ENCODE results near the gene DAB2IP.
A peak's percentile ranks its signal among the peaks of the same experiment; 100 is the strongest.

DAB2IP gene

DNA sequence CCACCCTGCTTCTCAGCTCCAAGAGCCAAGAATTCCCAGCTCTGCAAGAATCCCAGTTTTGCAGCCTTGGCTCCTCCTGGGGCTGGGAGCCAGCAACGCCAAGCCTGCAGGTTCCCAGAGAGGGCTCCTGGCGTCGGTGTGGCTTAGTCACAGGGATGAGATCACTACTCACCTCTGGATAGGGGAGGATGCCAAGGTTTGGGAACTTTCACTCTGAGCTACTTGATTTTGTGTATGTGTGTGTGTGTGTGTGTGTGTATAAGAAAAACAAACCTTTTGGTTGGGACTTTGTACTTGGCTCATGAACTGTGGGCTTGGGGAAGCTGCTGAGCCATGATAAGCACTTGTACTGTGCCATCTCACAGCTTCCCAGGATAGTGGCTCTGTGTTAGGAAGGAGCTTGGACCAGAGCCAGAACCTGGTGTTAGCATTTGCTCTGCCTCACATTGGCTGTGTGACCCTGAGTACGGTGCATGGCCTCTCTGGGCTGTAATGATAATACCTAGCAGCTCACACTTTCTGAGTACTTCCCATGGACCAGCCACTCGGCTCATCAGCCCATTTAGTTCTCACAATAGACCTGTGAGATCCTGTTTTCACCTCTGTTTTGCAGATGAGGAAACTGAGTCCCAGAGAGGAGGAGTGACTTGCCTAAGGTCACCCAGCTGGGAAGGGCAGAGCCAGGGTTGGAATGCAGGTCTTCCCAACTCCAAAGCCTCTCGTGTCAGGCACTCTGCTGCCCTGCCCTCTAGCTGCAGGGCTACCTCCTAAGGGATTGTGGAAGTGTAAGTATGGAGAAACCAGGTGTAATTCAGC is 41.4 kb upstream of the DAB2IP start:
- ChIA-PET CTCF (interaction anchor here (1.0 kb wide), 2 partner anchors 10 to 82 kb away, joined by 3 to 5 read pairs; no protein-coding TSS in a partner anchor), POLR2A (interaction anchor here (1.2 kb wide), 1 partner anchor 10 kb away, joined by 4 read pairs; no protein-coding TSS in a partner anchor)
- no peak for DNase-seq (ENCODE audit: extremely low spot score)
- no peak for TF ChIP-seq SP1 (IDR thresholded peaks at IDR 0.05)
- no peak for TF ChIP-seq FOXM1 (IDR thresholded peaks at IDR 0.05; ENCODE audit: borderline replicate concordance)
- no peak for TF ChIP-seq TARDBP (IDR thresholded peaks at IDR 0.05)
- TF ChIP-seq ZNF384 (IDR thresholded peaks at IDR 0.05) = no peak
- no peak for TF ChIP-seq FOXA1 (IDR thresholded peaks at IDR 0.05)
- TF ChIP-seq SUZ12 (IDR thresholded peaks at IDR 0.05) = no peak
- TF ChIP-seq ELF4 (IDR thresholded peaks at IDR 0.05) = no peak
- TF ChIP-seq NFRKB (IDR thresholded peaks at IDR 0.05) = no peak
- no peak for TF ChIP-seq HDGF (IDR thresholded peaks at IDR 0.05; ENCODE audit: borderline replicate concordance)
- TF ChIP-seq BHLHE40 (IDR thresholded peaks at IDR 0.05; ENCODE audit: borderline replicate concordance) = no peak
- TF ChIP-seq, protein P1, sequence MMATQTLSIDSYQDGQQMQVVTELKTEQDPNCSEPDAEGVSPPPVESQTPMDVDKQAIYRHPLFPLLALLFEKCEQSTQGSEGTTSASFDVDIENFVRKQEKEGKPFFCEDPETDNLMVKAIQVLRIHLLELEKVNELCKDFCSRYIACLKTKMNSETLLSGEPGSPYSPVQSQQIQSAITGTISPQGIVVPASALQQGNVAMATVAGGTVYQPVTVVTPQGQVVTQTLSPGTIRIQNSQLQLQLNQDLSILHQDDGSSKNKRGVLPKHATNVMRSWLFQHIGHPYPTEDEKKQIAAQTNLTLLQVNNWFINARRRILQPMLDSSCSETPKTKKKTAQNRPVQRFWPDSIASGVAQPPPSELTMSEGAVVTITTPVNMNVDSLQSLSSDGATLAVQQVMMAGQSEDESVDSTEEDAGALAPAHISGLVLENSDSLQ (IDR thresholded peaks at IDR 0.05) = no peak
- TF ChIP-seq FOXK2 (IDR thresholded peaks at IDR 0.05) = no peak
- no peak for TF ChIP-seq LEF1 (IDR thresholded peaks at IDR 0.05; ENCODE audit: borderline replicate concordance)

DNA sequence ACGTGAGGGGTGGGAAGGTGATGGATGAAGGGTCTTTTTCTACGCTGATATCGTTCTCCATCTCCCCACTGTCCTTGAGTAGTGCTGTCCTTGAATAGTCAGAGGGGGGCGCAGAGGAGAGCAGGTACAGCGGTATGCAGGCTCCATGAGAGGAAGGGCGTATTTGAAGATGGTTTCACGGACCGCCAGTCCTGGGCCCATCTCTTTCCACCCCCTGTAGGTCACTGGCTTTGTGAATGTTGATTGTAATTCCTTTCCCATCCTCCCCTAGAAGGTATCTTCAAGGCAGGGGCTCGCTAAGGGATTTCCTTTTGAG is 40.8 kb upstream of the DAB2IP start:
- POLR2A ChIA-PET = no interaction called here
- CTCF ChIA-PET = interaction anchor here (0.8 to 1.0 kb wide), 2 partner anchors 10 to 60 kb away, joined by 3 read pairs; no protein-coding TSS in a partner anchor
- DNase-seq (ENCODE audit: extremely low spot score) = no peak
- no peak for TF ChIP-seq LEF1 (IDR thresholded peaks at IDR 0.05; ENCODE audit: borderline replicate concordance)

DNA sequence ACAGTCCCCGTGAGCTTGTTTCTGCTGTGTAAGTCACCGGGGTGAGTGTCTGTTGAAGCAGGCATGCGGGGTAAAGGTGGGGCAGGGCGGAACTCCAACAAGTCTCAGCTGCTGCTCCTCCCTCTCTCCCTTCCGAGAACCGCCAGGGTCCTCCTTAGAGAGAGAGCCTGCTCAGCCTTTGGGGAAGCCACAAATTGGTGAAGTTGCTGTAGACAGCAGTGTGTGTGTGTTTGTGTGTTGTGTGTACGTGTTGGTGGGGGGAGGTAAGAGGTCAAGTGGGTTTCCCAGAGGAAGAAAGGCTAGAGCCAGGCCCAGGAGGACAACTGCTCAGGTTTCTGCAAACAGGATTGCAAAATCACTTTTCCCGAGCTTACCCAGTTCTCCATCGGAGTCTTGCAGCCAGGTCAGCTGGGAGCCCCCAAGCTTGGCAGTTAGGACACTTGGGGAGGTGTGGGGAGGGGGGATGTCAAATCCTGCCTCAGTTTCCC is 38.9 kb upstream of the DAB2IP start:
- DNase-seq (ENCODE audit: extremely low spot score) = peak; percentile 25

DNA sequence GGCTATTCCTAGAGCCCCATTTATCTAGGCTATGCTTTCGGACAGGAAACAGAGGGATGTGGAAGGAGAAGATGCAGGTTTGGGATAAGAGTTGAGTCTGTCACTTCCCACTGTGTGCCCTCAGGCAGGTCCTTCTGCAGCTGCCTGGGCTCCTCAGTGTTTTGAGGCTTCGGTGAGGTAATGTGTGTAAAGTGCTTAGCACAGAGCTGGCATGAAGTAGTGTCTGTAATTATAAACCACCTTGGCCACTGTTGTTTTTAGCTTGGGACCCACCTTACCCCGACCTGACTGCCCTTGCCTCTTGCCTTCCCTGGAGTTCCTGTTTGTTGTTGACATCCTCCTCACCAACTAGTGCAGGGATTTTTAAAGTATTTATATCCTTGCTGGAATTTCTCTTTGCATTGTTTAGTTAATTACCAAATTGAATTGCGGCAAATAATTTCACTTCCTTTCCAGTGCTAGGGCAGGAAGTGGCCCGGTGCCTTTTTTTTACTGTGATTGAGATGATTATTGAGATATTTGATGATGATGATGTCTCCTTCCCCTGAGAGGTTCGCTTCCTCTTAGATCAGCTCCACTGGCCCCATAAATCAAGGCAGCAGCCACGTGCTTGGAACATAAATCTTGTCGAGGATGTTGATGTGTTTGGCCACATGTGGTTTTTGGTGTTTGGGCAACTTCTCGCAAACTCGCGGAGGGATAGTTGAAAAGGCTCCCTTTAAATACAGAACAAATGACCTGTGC is 38.3 kb upstream of the DAB2IP start:
- POLR2A ChIA-PET = no interaction called here
- CTCF ChIA-PET = interaction anchor here (0.6 to 2.0 kb wide), 3 partner anchors 27 to 67 kb away, joined by 3 to 5 read pairs (median 3); no protein-coding TSS in a partner anchor

More for the DNA sequence above, 38.9 kb upstream of the DAB2IP start:
- TF ChIP-seq BHLHE40 (IDR thresholded peaks at IDR 0.05; ENCODE audit: borderline replicate concordance) = no peak
- TF ChIP-seq NFRKB (IDR thresholded peaks at IDR 0.05) = no peak
- TF ChIP-seq SUZ12 (IDR thresholded peaks at IDR 0.05) = no peak
- no peak for TF ChIP-seq SP1 (IDR thresholded peaks at IDR 0.05)
- TF ChIP-seq FOXK2 (IDR thresholded peaks at IDR 0.05) = no peak
- TF ChIP-seq CTBP1 (IDR thresholded peaks at IDR 0.05; ENCODE audit: borderline replicate concordance) = no peak
- no peak for TF ChIP-seq ARNT (IDR thresholded peaks at IDR 0.05)
- TF ChIP-seq ZNF384 (IDR thresholded peaks at IDR 0.05) = no peak
- no peak for TF ChIP-seq L3MBTL2 (conservative IDR thresholded peaks at IDR 0.05)
- no peak for TF ChIP-seq LEF1 (IDR thresholded peaks at IDR 0.05; ENCODE audit: borderline replicate concordance)
- no peak for TF ChIP-seq FOXM1 (IDR thresholded peaks at IDR 0.05; ENCODE audit: borderline replicate concordance)
- TF ChIP-seq FOXA1 (IDR thresholded peaks at IDR 0.05) = no peak
- ChIA-PET CTCF (interaction anchor here (0.6 to 2.0 kb wide), 2 partner anchors 9 to 66 kb away, joined by 3 to 5 read pairs; no protein-coding TSS in a partner anchor), POLR2A (interaction anchor here (0.7 kb wide), 1 partner anchor 363 kb away, joined by 3 read pairs; no protein-coding TSS in a partner anchor)

DNA sequence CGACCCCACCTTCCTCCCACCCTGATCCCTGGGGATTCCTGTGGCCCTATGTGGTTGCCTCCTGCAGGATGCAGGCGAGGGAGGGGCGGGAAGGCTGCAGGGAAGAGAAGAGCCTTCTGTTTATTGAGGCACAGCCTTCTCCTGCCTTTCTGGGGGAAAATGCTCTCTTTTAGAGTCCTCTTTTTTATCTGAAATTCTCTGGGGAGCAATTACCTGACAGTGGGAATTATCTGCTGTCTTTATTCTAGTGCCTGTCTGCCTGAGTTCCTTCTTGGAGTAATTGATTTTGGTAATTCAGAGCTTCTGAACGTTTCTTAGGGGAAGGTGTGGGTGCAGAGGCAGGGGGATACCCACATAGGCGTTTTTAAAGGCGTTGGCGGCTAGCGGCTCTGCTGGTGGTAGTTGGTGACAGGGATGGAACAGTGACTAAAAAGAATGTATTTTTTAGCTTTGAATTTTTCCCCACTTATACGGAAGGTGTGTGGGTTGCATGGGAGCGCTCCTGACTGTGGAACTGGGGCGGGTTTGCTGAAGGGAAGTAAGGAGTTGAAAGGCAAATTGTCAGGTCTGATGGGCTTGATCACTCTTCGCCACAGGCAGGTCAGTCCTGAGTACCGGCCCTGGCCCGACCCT is 35.2 kb upstream of the DAB2IP start:
- CTCF ChIA-PET = no interaction called here

More for the DNA sequence above, 38.3 kb upstream of the DAB2IP start:
- no peak for TF ChIP-seq SP1 (IDR thresholded peaks at IDR 0.05)
- 0 out of 2 replicates have a peak, but pooled peaks have one; percentile 33 for TF ChIP-seq L3MBTL2 (conservative IDR thresholded peaks at IDR 0.05)
- no peak for TF ChIP-seq HDGF (IDR thresholded peaks at IDR 0.05; ENCODE audit: borderline replicate concordance)
- no peak for TF ChIP-seq TARDBP (IDR thresholded peaks at IDR 0.05)
- TF ChIP-seq, protein P1 (IDR thresholded peaks at IDR 0.05) = peak; percentile 93
- no peak for DNase-seq (ENCODE audit: extremely low spot score)

More for the DNA sequence above, 35.2 kb upstream of the DAB2IP start:
- no peak for DNase-seq (ENCODE audit: extremely low spot score)
- TF ChIP-seq CTBP1 (IDR thresholded peaks at IDR 0.05; ENCODE audit: borderline replicate concordance) (no peak), L3MBTL2 (conservative IDR thresholded peaks at IDR 0.05) (no peak), BHLHE40 (IDR thresholded peaks at IDR 0.05; ENCODE audit: borderline replicate concordance) (no peak), ARNT (IDR thresholded peaks at IDR 0.05) (no peak), HDGF (IDR thresholded peaks at IDR 0.05; ENCODE audit: borderline replicate concordance) (no peak), ZNF384 (IDR thresholded peaks at IDR 0.05) (no peak), LEF1 (IDR thresholded peaks at IDR 0.05; ENCODE audit: borderline replicate concordance) (no peak), FOXM1 (IDR thresholded peaks at IDR 0.05; ENCODE audit: borderline replicate concordance) (no peak), FOXA1 (IDR thresholded peaks at IDR 0.05) (no peak), NFRKB (IDR thresholded peaks at IDR 0.05) (no peak), ELF4 (IDR thresholded peaks at IDR 0.05) (no peak), SP1 (IDR thresholded peaks at IDR 0.05) (no peak)
- TF ChIP-seq, protein P1 (IDR thresholded peaks at IDR 0.05) = no peak
- POLR2A ChIA-PET = no interaction called here
